Keratinocyte (primary cell): ENCODE data around the gene HVCN1. TPM values are rescaled to one million over a fixed set of nuclear protein-coding genes. Genes with fewer than 3 reads are reported as not detected.

Experiments used
- DNase-seq: peaks from one replicate; pipeline ENCODE4 v3.0.0-alpha.2; 2011; ENCODE audit warnings: low read depth, missing footprints, low spot score
- FAIRE-seq: peaks from 2 replicates; lab custom pipeline; 2011; peaks lifted over from hg19 to GRCh38; lab: Jason Lieb, UNC
- H2AFZ ChIP-seq: 2 replicates; pipeline ENCODE4 v1.6.0; 2012; ENCODE audit warnings: low read length, control low read depth, inconsistent platforms; ENCODE audit not compliant: control insufficient read depth
- H3K27ac ChIP-seq: 2 replicates; pipeline ENCODE4 v1.5.1; 2011; ENCODE audit warnings: low read length; ENCODE audit not compliant: control insufficient read depth, insufficient read depth
- H3K27me3 ChIP-seq: 3 replicates; pipeline ENCODE4 v1.6.0; 2011; ENCODE audit warnings: low read length; ENCODE audit not compliant: control insufficient read depth, insufficient read depth; ENCODE audit errors: extremely low read depth
- H3K36me3 ChIP-seq, 2 experiments: 2 replicates in 1 of 2; 3 replicates in 1 of 2; pipeline ENCODE4 v1.5.1; 2011; ENCODE audit warnings: low read length in 2 of 2, mild to moderate bottlenecking in 1 of 2; ENCODE audit not compliant: control insufficient read depth in 2 of 2, insufficient read depth in 2 of 2; ENCODE audit errors: extremely low read depth in 1 of 2
- H3K4me1 ChIP-seq: 3 replicates; pipeline ENCODE4 v1.5.1; 2011; ENCODE audit warnings: low read length; ENCODE audit not compliant: control insufficient read depth, insufficient read depth; ENCODE audit errors: extremely low read depth
- H3K4me2 ChIP-seq: 3 replicates; pipeline ENCODE4 v1.6.0; 2011; ENCODE audit warnings: low read depth, low read length; ENCODE audit not compliant: control insufficient read depth, insufficient read depth; ENCODE audit errors: extremely low read depth
- H3K4me3 ChIP-seq, 3 experiments: fragments of 200-600 bp in 1 of 3; sonication (generic) in 1 of 3; 2 replicates in 2 of 3; 3 replicates in 1 of 3; pipeline ENCODE4 v1.5.1; 2011 to 2016; ENCODE audit warnings: low read length in 3 of 3, mild to moderate bottlenecking in 3 of 3, control low read depth in 2 of 3, inconsistent platforms in 1 of 3, low read depth in 1 of 3, mixed read lengths in 1 of 3, mixed run types in 1 of 3, moderate library complexity in 1 of 3; ENCODE audit not compliant: control insufficient read depth in 2 of 3, insufficient read depth in 2 of 3; ENCODE audit errors: extremely low read depth in 1 of 3
- H3K79me2 ChIP-seq: 2 replicates; pipeline ENCODE4 v1.6.0; 2012; ENCODE audit warnings: low read length; ENCODE audit not compliant: control insufficient read depth, insufficient read depth
- H3K9ac ChIP-seq: 3 replicates; pipeline ENCODE4 v1.6.0; 2011; ENCODE audit warnings: low read length; ENCODE audit not compliant: control insufficient read depth, insufficient read depth; ENCODE audit errors: extremely low read depth
- H3K9me1 ChIP-seq: 3 replicates; pipeline ENCODE4 v1.6.0; 2011; ENCODE audit warnings: low read length; ENCODE audit not compliant: control insufficient read depth, insufficient read depth; ENCODE audit errors: extremely low read depth
- H3K9me3 ChIP-seq: 2 replicates; pipeline ENCODE4 v1.5.1; 2012; ENCODE audit warnings: low read depth, low read length; ENCODE audit not compliant: control insufficient read depth
- H4K20me1 ChIP-seq: 3 replicates; pipeline ENCODE4 v1.6.0; 2011; ENCODE audit warnings: low read length; ENCODE audit not compliant: control insufficient read depth, insufficient read depth; ENCODE audit errors: extremely low read depth
- CTCF ChIP-seq, 3 experiments: IDR thresholded peaks in 1 of 3; conservative IDR thresholded peaks in 1 of 3; optimal IDR thresholded peaks in 1 of 3; 2 replicates in 2 of 3; 3 replicates in 1 of 3; pipeline versions ENCODE3 to v1.5.1; 2011; ENCODE audit warnings: low read length in 3 of 3, mild to moderate bottlenecking in 3 of 3, moderate library complexity in 2 of 3, control low read depth in 1 of 3, inconsistent platforms in 1 of 3; ENCODE audit not compliant: insufficient read depth in 2 of 3; ENCODE audit errors: extremely low read depth in 1 of 3
- EZH2 ChIP-seq: IDR thresholded peaks from one replicate; pipeline ENCODE4 v1.6.1; 2012; ENCODE audit warnings: inconsistent platforms, mild to moderate bottlenecking, low read length, moderate library complexity
- dilution Hi-C: fragments of 300-500 bp; cut with MboI; formaldehyde crosslinking; loops from one replicate; pipeline ENCODE4 v1.7.0; 2020; ENCODE audit warnings: low sequenced_read_pairs; ENCODE audit not compliant: extremely low pct_ligation_motif_present
- polyA plus RNA-seq, 5 experiments: library from polyadenylated mRNA; depleted of rRNA in 3 of 5; stranded (reverse) in 3 of 5; stranded (forward) in 1 of 5; unstranded in 1 of 5; fragments of >200 nt; gene quantifications; 1 replicate in 1 of 5; 2 replicates in 3 of 5; 3 replicates in 1 of 5; pipeline versions ENCODE4 v1.2.1 to v1.2.3, GENCODE V29; 2011 to 2012; ENCODE audit warnings: missing spikeins in 2 of 5, low read depth in 1 of 5, low replicate concordance in 1 of 5

HVCN1 gene
- polyA plus RNA-seq, 1 donor (not counting 4 experiments of a cell fraction or from before 2014, with no cell fraction given): 1.1 TPM

DNA sequence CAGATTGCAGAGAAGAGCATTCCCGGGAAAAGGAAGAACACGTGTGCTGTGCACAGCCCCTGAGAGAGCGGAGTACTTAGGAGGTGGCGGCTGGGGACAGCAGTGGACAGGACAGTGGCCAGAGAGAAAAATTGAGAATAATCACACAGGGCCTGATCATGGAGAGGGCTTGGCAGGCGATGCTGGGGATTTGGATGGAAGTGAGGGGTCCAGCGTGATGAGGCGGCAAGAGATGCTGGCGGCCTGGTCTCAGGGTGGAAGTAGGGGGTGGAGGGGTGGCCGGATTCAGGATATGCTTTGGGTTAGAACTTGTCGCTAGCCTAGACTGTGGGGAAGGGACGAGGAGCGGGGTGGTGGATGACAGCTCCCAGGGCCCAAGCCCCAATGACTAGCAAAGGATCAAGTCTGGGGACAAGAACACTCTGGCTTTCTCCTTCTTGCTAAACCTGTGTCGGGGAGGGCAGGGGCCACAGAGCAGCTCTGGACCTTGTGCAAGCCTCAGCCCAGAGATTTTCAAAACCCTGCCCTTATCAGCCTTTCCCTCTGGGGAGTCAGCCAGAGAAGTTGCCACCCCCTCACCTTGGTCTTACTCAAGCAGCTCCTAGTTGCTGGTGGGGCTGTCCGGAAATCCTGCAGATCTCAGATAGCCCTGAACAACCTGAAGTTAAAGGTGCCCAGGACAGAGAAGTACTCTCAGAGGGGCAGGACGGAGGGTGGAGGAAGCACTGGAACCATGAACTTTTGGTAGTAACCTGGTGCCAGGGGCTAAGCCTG is 1.3 kb downstream of the HVCN1 start:
- Histone ChIP-seq H3K9me1 (no peaks in the 10 kb centered on the region), H4K20me1 (no peaks in the 10 kb centered on the region), H3K4me2 (no peak overlapping the region), H3K79me2 (no peaks in the 10 kb centered on the region), H3K4me3 (no peak overlapping the region), H3K9ac (no peak overlapping the region), H3K27me3 (peaks cover 14% of the 10 kb centered on the region), H2AFZ (no peak overlapping the region), H3K9me3 (no peaks in the 10 kb centered on the region), H3K36me3 (no peaks in the 10 kb centered on the region), H3K4me1 (peaks cover 4% of the 10 kb centered on the region), H3K27ac (no peak overlapping the region)
- DNase-seq (no peak), FAIRE-seq (no peak)
- dilution Hi-C loops: no loop called here
- no peak for TF ChIP-seq EZH2
- no peak for TF ChIP-seq CTCF (optimal IDR thresholded peaks at IDR 0.05 in 1 of 3, IDR thresholded peaks at IDR 0.05 in 1 of 3, conservative IDR thresholded peaks at IDR 0.05 in 1 of 3; ENCODE audit: extremely low read depth in 1 of 3, insufficient read depth in 2 of 3, low read length in 3 of 3)

GRCh38 chr12:110686294-110686903 is 2.5 kb downstream of the HVCN1 start:
- TF ChIP-seq EZH2: no peak
- no peak for TF ChIP-seq CTCF (optimal IDR thresholded peaks at IDR 0.05 in 1 of 3, IDR thresholded peaks at IDR 0.05 in 1 of 3, conservative IDR thresholded peaks at IDR 0.05 in 1 of 3; ENCODE audit: extremely low read depth in 1 of 3, insufficient read depth in 2 of 3, low read length in 3 of 3)
- H3K9ac ChIP-seq: no peak overlapping the region
- no peaks in the 10 kb centered on the region for H3K9me3 ChIP-seq
- H3K79me2 ChIP-seq: no peaks in the 10 kb centered on the region
- H2AFZ ChIP-seq: no peak overlapping the region
- H3K4me2 ChIP-seq: no peak overlapping the region
- no peak for FAIRE-seq
- no peak overlapping the region for H3K4me3 ChIP-seq
- H3K9me1 ChIP-seq: no peaks in the 10 kb centered on the region
- no peak overlapping the region for H3K27ac ChIP-seq
- H3K4me1 ChIP-seq: peaks cover 4% of the 10 kb centered on the region
- no peaks in the 10 kb centered on the region for H4K20me1 ChIP-seq
- no peak for DNase-seq
- H3K27me3 ChIP-seq: peaks cover 14% of the 10 kb centered on the region
- dilution Hi-C loops: no loop called here
- no peaks in the 10 kb centered on the region for H3K36me3 ChIP-seq
